MM.1S (cell line): ENCODE measurements around the gene MST1R.

Experiments used
- DNase-seq: peaks from one replicate; pipeline ENCODE4 v3.0.0-alpha.2; 2015
- H2AFZ ChIP-seq: fragments of 300-600 bp; sonication (generic); 2 replicates; pipeline ENCODE4 v1.6.0; 2016; ENCODE audit warnings: antibody characterized with exemption, low read length
- H3F3A ChIP-seq: fragments of 300-600 bp; sonication (generic); 2 replicates; pipeline ENCODE4 v1.6.1; 2016; ENCODE audit warnings: mild to moderate bottlenecking, antibody characterized with exemption, low read length, moderate library complexity, mixed read lengths; ENCODE audit not compliant: insufficient read depth
- H3K27ac ChIP-seq: fragments of 300-600 bp; sonication (generic); 2 replicates; pipeline ENCODE4 v1.5.1; 2016; ENCODE audit warnings: mild to moderate bottlenecking, low read length
- H3K27me3 ChIP-seq: fragments of 300-600 bp; sonication (generic); replicated peaks from 2 replicates; pipeline ENCODE4 v1.6.0; 2016; ENCODE audit warnings: low read length; ENCODE audit not compliant: insufficient read depth
- H3K36me3 ChIP-seq: fragments of 300-600 bp; sonication (generic); replicated peaks from 2 replicates; pipeline ENCODE4 v1.6.1; 2016; ENCODE audit warnings: mild to moderate bottlenecking, low read length, mixed read lengths; ENCODE audit not compliant: insufficient read depth
- H3K4me1 ChIP-seq: fragments of 300-600 bp; sonication (generic); 2 replicates; pipeline ENCODE4 v1.6.1; 2016; ENCODE audit warnings: low read length, mixed read lengths
- H3K4me2 ChIP-seq: fragments of 300-600 bp; sonication (generic); 2 replicates; pipeline ENCODE4 v1.6.0; 2016; ENCODE audit warnings: low read depth, low read length
- H3K4me3 ChIP-seq: fragments of 300-600 bp; sonication (generic); 2 replicates; pipeline ENCODE4 v1.5.1; 2016; ENCODE audit warnings: low read length, mixed read lengths
- H3K79me2 ChIP-seq: fragments of 300-600 bp; sonication (generic); 2 replicates; pipeline ENCODE4 v1.6.1; 2016; ENCODE audit warnings: mixed run types, low read length, mixed read lengths
- H3K9ac ChIP-seq: fragments of 300-600 bp; sonication (generic); 2 replicates; pipeline ENCODE4 v1.6.1; 2016; ENCODE audit warnings: low read length, mixed read lengths
- H3K9me2 ChIP-seq: fragments of 300-600 bp; sonication (generic); replicated peaks from 2 replicates; pipeline ENCODE4 v1.6.1; 2016; ENCODE audit warnings: mild to moderate bottlenecking, low read length, mixed read lengths; ENCODE audit not compliant: insufficient read depth
- H3K9me3 ChIP-seq: fragments of 300-600 bp; sonication (generic); replicated peaks from 2 replicates; pipeline ENCODE4 v1.6.1; 2016; ENCODE audit warnings: mild to moderate bottlenecking, low read length, mixed read lengths; ENCODE audit not compliant: insufficient read depth
- H4K20me1 ChIP-seq: fragments of 300-600 bp; sonication (generic); 2 replicates; pipeline ENCODE4 v1.6.1; 2016; ENCODE audit warnings: mild to moderate bottlenecking, low read length, moderate library complexity, mixed read lengths; ENCODE audit not compliant: insufficient read depth
- CTCF ChIP-seq: fragments of 300-600 bp; sonication (generic); IDR thresholded peaks from 2 replicates; pipeline ENCODE4 v1.5.1; 2016; ENCODE audit warnings: antibody characterized with exemption, low read length, mixed read lengths
- EZH2 ChIP-seq: fragments of 300-600 bp; sonication (generic); optimal IDR thresholded peaks from 2 replicates; pipeline ENCODE3; 2017; ENCODE audit warnings: low read depth, mild to moderate bottlenecking, antibody characterized with exemption, low read length, mixed read lengths
- EZH2phosphoT487 ChIP-seq: fragments of 300-600 bp; sonication (generic); IDR thresholded peaks from 2 replicates; pipeline ENCODE4 v1.6.1; 2018; ENCODE audit warnings: antibody characterized with exemption, low read length

Gene MST1R

GRCh38 chr3:49867871-49868321, 35.8 kb downstream of the MST1R start:
- Histone ChIP-seq H3K9me3 (no peaks in the 10 kb centered on the region), H3K4me2 (no peak overlapping the region), H3K4me1 (no peaks in the 10 kb centered on the region), H4K20me1 (no peaks in the 10 kb centered on the region), H3K4me3 (no peak overlapping the region), H3K27ac (no peak overlapping the region), H3F3A (no peaks in the 10 kb centered on the region), H3K9ac (no peak overlapping the region), H3K79me2 (no peaks in the 10 kb centered on the region), H2AFZ (no peak overlapping the region), H3K27me3 (peaks cover 61% of the 10 kb centered on the region), H3K9me2 (no peaks in the 10 kb centered on the region), H3K36me3 (no peaks in the 10 kb centered on the region)
- TF ChIP-seq EZH2 (no peak), EZH2phosphoT487 (no peak), CTCF (no peak)
- no peak for DNase-seq

GRCh38 chr3:49867400-49867799, 36.3 kb downstream of the MST1R start:
- TF ChIP-seq EZH2phosphoT487 (no peak), CTCF (no peak), EZH2 (no peak)
- Histone ChIP-seq H3F3A (no peaks in the 10 kb centered on the region), H3K4me3 (no peak overlapping the region), H3K79me2 (no peaks in the 10 kb centered on the region), H4K20me1 (no peaks in the 10 kb centered on the region), H3K9me3 (no peaks in the 10 kb centered on the region), H2AFZ (no peak overlapping the region), H3K36me3 (no peaks in the 10 kb centered on the region), H3K27me3 (peaks cover 66% of the 10 kb centered on the region), H3K27ac (no peak overlapping the region), H3K9me2 (no peaks in the 10 kb centered on the region), H3K4me2 (no peak overlapping the region), H3K9ac (no peak overlapping the region), H3K4me1 (no peaks in the 10 kb centered on the region)
- DNase-seq, result no peak

GRCh38 chr3:49865198-49865784, 38.4 kb downstream of the MST1R start:
- Histone ChIP-seq H3K9me3 (no peaks in the 10 kb centered on the region), H3K4me1 (no peaks in the 10 kb centered on the region), H3K4me2 (no peak overlapping the region), H3K9me2 (no peaks in the 10 kb centered on the region), H3F3A (no peaks in the 10 kb centered on the region), H3K27ac (no peak overlapping the region), H3K79me2 (no peaks in the 10 kb centered on the region), H4K20me1 (no peaks in the 10 kb centered on the region), H3K4me3 (no peak overlapping the region), H3K27me3 (peaks cover 62% of the 10 kb centered on the region), H2AFZ (no peak overlapping the region), H3K9ac (no peak overlapping the region), H3K36me3 (no peaks in the 10 kb centered on the region)
- DNase-seq, result no peak
- TF ChIP-seq EZH2 (no peak), EZH2phosphoT487 (no peak)

GRCh38 chr3:49864505-49864904, 39.2 kb downstream of the MST1R start:
- no peaks in the 10 kb centered on the region for H3K9me3 ChIP-seq
- no peak for DNase-seq
- no peak overlapping the region for H3K27ac ChIP-seq
- no peak overlapping the region for H3K9ac ChIP-seq
- H3K4me2 ChIP-seq, result no peak overlapping the region
- no peaks in the 10 kb centered on the region for H3K9me2 ChIP-seq
- H3K79me2 ChIP-seq, result no peaks in the 10 kb centered on the region
- H3K27me3 ChIP-seq, result peaks cover 55% of the 10 kb centered on the region
- H3K4me3 ChIP-seq, result no peak overlapping the region
- no peaks in the 10 kb centered on the region for H4K20me1 ChIP-seq
- no peaks in the 10 kb centered on the region for H3K4me1 ChIP-seq
- no peak overlapping the region for H2AFZ ChIP-seq
- no peaks in the 10 kb centered on the region for H3K36me3 ChIP-seq
- no peaks in the 10 kb centered on the region for H3F3A ChIP-seq
- no peak for TF ChIP-seq CTCF
- no peak for TF ChIP-seq EZH2
- no peak for TF ChIP-seq EZH2phosphoT487
